Neural progenitor cell (in vitro differentiated cells): Measurements from ENCODE around the gene PALM2AKAP2.
"Not testable (repeated sequence)": the region's sequence is repeated elsewhere in the genome, so short reads cannot be mapped to it uniquely, and the experiment has no call there.

ENCODE experiments used
- EZH2 ChIP-seq: fragments of 200-600 bp; sonication (generic); IDR thresholded peaks from 2 replicates; pipeline ENCODE4 v1.6.1; 2017; ENCODE audit warnings: antibody characterized with exemption, mild to moderate bottlenecking, moderate library complexity
- EZH2phosphoT487 ChIP-seq: fragments of 200-600 bp; sonication (generic); IDR thresholded peaks from 2 replicates; pipeline ENCODE4 v1.6.1; 2017; ENCODE audit warnings: antibody characterized with exemption
- TF ChIP-seq, protein P1 (sequence below): fragments of 200-600 bp; sonication (generic); IDR thresholded peaks from 2 replicates; pipeline ENCODE4 v1.5.1; 2017; ENCODE audit warnings: antibody characterized with exemption, mild to moderate bottlenecking

DNA sequence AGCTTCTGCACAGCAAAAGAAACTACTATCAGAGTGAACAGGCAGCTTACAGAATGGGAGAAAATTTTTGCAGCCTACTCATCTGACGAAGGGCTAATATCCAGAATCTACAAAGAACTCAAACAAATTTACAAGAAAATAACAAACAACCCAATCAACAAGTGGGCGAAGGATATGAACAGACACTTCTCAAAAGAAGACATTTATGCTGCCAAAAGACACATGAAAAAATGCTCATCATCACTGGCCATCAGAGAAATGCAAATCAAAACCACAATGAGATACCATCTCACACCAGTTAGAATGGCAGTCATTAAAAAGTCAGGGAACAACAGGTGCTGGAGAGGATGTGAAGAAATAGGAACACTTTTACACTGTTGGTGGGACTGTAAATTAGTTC, 45.4 kb downstream of the PALM2AKAP2 start:
- TF ChIP-seq, protein P1, sequence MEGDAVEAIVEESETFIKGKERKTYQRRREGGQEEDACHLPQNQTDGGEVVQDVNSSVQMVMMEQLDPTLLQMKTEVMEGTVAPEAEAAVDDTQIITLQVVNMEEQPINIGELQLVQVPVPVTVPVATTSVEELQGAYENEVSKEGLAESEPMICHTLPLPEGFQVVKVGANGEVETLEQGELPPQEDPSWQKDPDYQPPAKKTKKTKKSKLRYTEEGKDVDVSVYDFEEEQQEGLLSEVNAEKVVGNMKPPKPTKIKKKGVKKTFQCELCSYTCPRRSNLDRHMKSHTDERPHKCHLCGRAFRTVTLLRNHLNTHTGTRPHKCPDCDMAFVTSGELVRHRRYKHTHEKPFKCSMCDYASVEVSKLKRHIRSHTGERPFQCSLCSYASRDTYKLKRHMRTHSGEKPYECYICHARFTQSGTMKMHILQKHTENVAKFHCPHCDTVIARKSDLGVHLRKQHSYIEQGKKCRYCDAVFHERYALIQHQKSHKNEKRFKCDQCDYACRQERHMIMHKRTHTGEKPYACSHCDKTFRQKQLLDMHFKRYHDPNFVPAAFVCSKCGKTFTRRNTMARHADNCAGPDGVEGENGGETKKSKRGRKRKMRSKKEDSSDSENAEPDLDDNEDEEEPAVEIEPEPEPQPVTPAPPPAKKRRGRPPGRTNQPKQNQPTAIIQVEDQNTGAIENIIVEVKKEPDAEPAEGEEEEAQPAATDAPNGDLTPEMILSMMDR = not testable (repeated sequence)
- TF ChIP-seq EZH2phosphoT487, EZH2: not testable (repeated sequence)
